B cell (primary cell): ENCODE measurements around the gene B3GAT3. TPM values are rescaled to one million over a fixed set of nuclear protein-coding genes. Genes with fewer than 3 reads are reported as not detected.
A peak's percentile ranks its signal among the peaks of the same experiment; 100 is the strongest.

ENCODE experiments used
- ATAC-seq: fragments of 200-7000 bp; cut with Tn5 transposase; one replicate; pipeline ENCODE4 v1.10.0; 2021; ENCODE audit warnings: low read depth, mild to moderate bottlenecking, moderate number of reproducible peaks, moderate library complexity
- CTCF ChIA-PET: fragments of 350-600 bp; sonication (Branson Sonifier 250); formaldehyde crosslinking; loops from one replicate; lab custom pipeline; 2021; ENCODE audit warnings: antibody characterized with exemption, inconsistent platforms; lab: Charles Lee
- POLR2A ChIA-PET: fragments of 350-600 bp; sonication (Branson Sonifier 250); formaldehyde crosslinking; loops from one replicate; lab custom pipeline; 2021; ENCODE audit warnings: antibody characterized with exemption; lab: Charles Lee
- DNase-seq: peaks from one replicate; pipeline ENCODE4 v3.0.0; 2013
- H2AFZ ChIP-seq: 2 replicates; pipeline ENCODE4 v1.6.1; 2012; ENCODE audit warnings: mild to moderate bottlenecking, low read depth, low read length; ENCODE audit not compliant: insufficient read depth, poor library complexity, severe bottlenecking
- H3K27ac ChIP-seq, 2 donors: 1 replicate in 1 of 2; 2 replicates in 1 of 2; pipeline ENCODE4 v1.5.1; 2012 to 2013; ENCODE audit warnings: low read length in 2 of 2, mild to moderate bottlenecking in 2 of 2, moderate library complexity in 1 of 2
- H3K27me3 ChIP-seq, 4 experiments: fragments of 200-600 bp in 1 of 4; sonication (generic) in 1 of 4; replicated peaks in 1 of 4; 1 replicate in 2 of 4; 2 replicates in 2 of 4; pipeline versions ENCODE4 v1.6.1 to v1.7.0; 2013 to 2016; ENCODE audit warnings: low read length in 3 of 4, mild to moderate bottlenecking in 2 of 4, mixed read lengths in 1 of 4, moderate library complexity in 1 of 4; ENCODE audit not compliant: insufficient read depth in 4 of 4, control insufficient read depth in 3 of 4; ENCODE audit errors: control extremely low read depth in 1 of 4
- H3K36me3 ChIP-seq, 2 experiments: replicated peaks in 1 of 2; 1 replicate in 1 of 2; 2 replicates in 1 of 2; pipeline versions ENCODE4 v1.6.1 to v1.7.1; 2013; ENCODE audit warnings: low read length in 1 of 2; ENCODE audit not compliant: insufficient read depth in 2 of 2, control insufficient read depth in 1 of 2; ENCODE audit errors: control extremely low read depth in 1 of 2, extremely low read depth in 1 of 2
- H3K4me1 ChIP-seq, 2 donors: fragments of 200-600 bp in 1 of 2; sonication (generic) in 1 of 2; 1 replicate in 1 of 2; 2 replicates in 1 of 2; pipeline versions ENCODE4 v1.5.1 to v1.6.1; 2013 to 2017; ENCODE audit warnings: low read length in 2 of 2; ENCODE audit not compliant: control insufficient read depth in 2 of 2, insufficient read depth in 2 of 2
- H3K4me2 ChIP-seq: replicated peaks from 2 replicates; pipeline ENCODE3; 2012; ENCODE audit warnings: mild to moderate bottlenecking, low read depth, low read length; ENCODE audit not compliant: poor library complexity, severe bottlenecking
- H3K4me3 ChIP-seq, 5 experiments: fragments of 200-600 bp in 1 of 5; sonication (generic) in 1 of 5; 1 replicate in 3 of 5; 2 replicates in 2 of 5; pipeline versions ENCODE4 v1.5.1 to v1.7.0; 2011 to 2016; ENCODE audit warnings: low read length in 4 of 5, mild to moderate bottlenecking in 4 of 5, low read depth in 2 of 5, control low read depth in 1 of 5, moderate library complexity in 1 of 5; ENCODE audit not compliant: insufficient read depth in 1 of 5; ENCODE audit errors: control extremely low read depth in 1 of 5, extremely low read depth in 1 of 5
- H3K79me2 ChIP-seq: fragments of 200-600 bp; sonication (generic); one replicate; pipeline ENCODE4 v1.6.0; 2016; ENCODE audit warnings: low read length; ENCODE audit not compliant: control insufficient read depth, insufficient read depth
- H3K9ac ChIP-seq: fragments of 200-600 bp; sonication (generic); 2 replicates; pipeline ENCODE4 v1.6.1; 2017; ENCODE audit warnings: mild to moderate bottlenecking, low read length, moderate library complexity
- H3K9me3 ChIP-seq, 3 donors: one replicate each; pipeline versions ENCODE4 v1.6.1 to v1.7.1; 2013; ENCODE audit warnings: low read length in 2 of 3; ENCODE audit not compliant: control insufficient read depth in 2 of 3, insufficient read depth in 1 of 3; ENCODE audit errors: control extremely low read depth in 1 of 3
- H4K20me1 ChIP-seq: 2 replicates; pipeline ENCODE4 v1.6.0; 2012; ENCODE audit warnings: mild to moderate bottlenecking, low read length; ENCODE audit not compliant: insufficient read depth, control insufficient read depth, poor library complexity, severe bottlenecking
- H3K27ac Mint-ChIP-seq: one replicate; pipeline ENCODE4 v1.8.0; 2021; ENCODE audit warnings: mixed read lengths
- H3K27me3 Mint-ChIP-seq: one replicate; pipeline ENCODE4 v1.8.0; 2021; ENCODE audit warnings: mixed read lengths
- H3K4me1 Mint-ChIP-seq: one replicate; pipeline ENCODE4 v1.8.0; 2021; ENCODE audit warnings: mixed read lengths
- H3K4me3 Mint-ChIP-seq: one replicate; pipeline ENCODE4 v1.8.0; 2021; ENCODE audit warnings: mixed read lengths
- H3K9me3 Mint-ChIP-seq: one replicate; pipeline ENCODE4 v1.8.0; 2022; ENCODE audit warnings: mixed read lengths; ENCODE audit not compliant: insufficient read depth
- EZH2 ChIP-seq: IDR thresholded peaks from 2 replicates; pipeline ENCODE4 v1.6.1; 2012; ENCODE audit warnings: borderline replicate concordance, low read depth, mild to moderate bottlenecking, moderate library complexity, low read length; ENCODE audit not compliant: insufficient read depth, poor library complexity, severe bottlenecking
- WGBS: methylation state at CpG from one replicate; pipeline ENCODE4 v1.1.5; 2013; ENCODE audit warnings: missing lambda C conversion rate; ENCODE audit not compliant: insufficient coverage; 5-methylcytosine and 5-hydroxymethylcytosine counted together
- intact Hi-C: fragments of 100-400 bp; cut with micrococcal nuclease; formaldehyde crosslinking; loops from one replicate; pipeline ENCODE4 v1.10.0; 2022
- polyA plus RNA-seq: library from polyadenylated mRNA; depleted of rRNA; stranded (reverse); fragments of >200 nt; gene quantifications from 2 replicates; pipeline ENCODE4 v1.2.3, GENCODE V29; 2012
- total RNA-seq, 2 donors: library from RNA; stranded (reverse); fragments of 120-200 nt in 1 of 2; gene quantifications; 1 replicate in 1 of 2; 2 replicates in 1 of 2; pipeline versions ENCODE4 v1.2.3 to v1.2.4, GENCODE V29; 2013 to 2022
- TF ChIP-seq, protein P1 (sequence below): fragments of 200-600 bp; IDR thresholded peaks from one replicate; pipeline ENCODE4 v1.8.0; 2022; ENCODE audit warnings: antibody characterized with exemption, mild to moderate bottlenecking

Gene B3GAT3
- total and polyA plus RNA-seq, 2 donors (not counting 1 experiment from before 2014, with no cell fraction given) = 66.6 to 89.3 TPM

DNA sequence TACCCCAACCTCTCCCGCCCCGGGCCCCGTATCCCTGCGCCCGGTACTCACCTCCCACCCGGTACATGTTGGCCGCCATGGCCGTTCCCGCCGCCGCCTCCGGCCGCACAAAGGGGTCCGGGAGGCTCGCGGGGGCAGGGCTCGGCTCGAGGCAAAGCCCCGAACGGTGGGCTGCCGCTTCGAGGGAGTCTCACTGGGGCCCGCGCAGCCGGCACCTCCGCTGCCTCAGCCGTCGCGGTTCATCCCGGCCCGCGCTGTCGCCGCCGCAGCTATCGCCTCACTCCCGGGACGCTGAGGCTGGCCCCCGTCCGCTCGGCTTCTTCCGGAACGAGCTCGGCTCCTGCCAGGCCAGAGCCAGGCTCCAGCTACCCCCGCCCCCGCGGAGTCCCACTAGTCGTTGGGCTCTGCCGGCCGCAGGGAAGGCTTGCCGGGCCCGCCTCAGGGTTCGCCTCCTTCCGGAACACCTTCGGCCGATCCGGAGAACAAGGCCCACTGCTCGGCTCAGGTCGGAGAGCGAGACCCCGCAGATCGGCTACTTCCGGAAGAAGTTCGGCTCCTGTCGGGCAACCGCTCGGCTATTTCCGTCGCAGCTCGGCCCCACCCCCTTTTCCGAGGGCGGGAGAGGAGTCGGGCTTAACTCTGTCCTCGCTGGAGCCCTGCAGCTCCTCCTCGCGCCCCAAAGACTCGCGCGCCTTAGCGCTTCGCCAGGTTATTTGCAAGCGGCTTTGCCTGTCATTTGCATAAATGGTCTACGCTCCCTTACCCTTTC, 20.2 kb downstream of the B3GAT3 start, which contains the start of gene MTA2:
TSS of gene MTA2 (minus strand) at position 494 of the 769 bp plus-strand sequence. CDS start at position 79, 415 bp downstream.
- Mint-ChIP-seq H3K9me3 (no peaks in the 10 kb centered on the region), H3K4me3 (peak within 1 kb of the TSS; percentile 97), H3K27ac (peak within 1 kb of the TSS; percentile 96), H3K4me1 (peaks cover 46% of the 10 kb centered on the region), H3K27me3 (no peaks in the 10 kb centered on the region)
- ChIA-PET POLR2A (interaction anchor here (0.7 to 3.1 kb wide), 18 partner anchors 9 to 280 kb away, joined by 3 to 63 read pairs (median 5); partner anchors contain the start of genes B3GAT3, C11orf98, CSKMT and EEF1G), CTCF (interaction anchor here (0.7 to 2.4 kb wide), 9 partner anchors 9 to 184 kb away, joined by 3 to 47 read pairs (median 3); partner anchors contain the start of genes INTS5 and TUT1)
- H2AFZ ChIP-seq = peak within 1 kb of the TSS; percentile 86
- TF ChIP-seq, protein P1, sequence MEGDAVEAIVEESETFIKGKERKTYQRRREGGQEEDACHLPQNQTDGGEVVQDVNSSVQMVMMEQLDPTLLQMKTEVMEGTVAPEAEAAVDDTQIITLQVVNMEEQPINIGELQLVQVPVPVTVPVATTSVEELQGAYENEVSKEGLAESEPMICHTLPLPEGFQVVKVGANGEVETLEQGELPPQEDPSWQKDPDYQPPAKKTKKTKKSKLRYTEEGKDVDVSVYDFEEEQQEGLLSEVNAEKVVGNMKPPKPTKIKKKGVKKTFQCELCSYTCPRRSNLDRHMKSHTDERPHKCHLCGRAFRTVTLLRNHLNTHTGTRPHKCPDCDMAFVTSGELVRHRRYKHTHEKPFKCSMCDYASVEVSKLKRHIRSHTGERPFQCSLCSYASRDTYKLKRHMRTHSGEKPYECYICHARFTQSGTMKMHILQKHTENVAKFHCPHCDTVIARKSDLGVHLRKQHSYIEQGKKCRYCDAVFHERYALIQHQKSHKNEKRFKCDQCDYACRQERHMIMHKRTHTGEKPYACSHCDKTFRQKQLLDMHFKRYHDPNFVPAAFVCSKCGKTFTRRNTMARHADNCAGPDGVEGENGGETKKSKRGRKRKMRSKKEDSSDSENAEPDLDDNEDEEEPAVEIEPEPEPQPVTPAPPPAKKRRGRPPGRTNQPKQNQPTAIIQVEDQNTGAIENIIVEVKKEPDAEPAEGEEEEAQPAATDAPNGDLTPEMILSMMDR = no peak
- TF ChIP-seq EZH2 = no peak
- peaks cover 7% of the 10 kb centered on the region for H4K20me1 ChIP-seq
- H3K27ac ChIP-seq = peak within 1 kb of the TSS; percentile 78 to 90
- H3K4me3 ChIP-seq = peak within 1 kb of the TSS; percentile 82 to 97 (median 86)
- ATAC-seq = peak; percentile 78
- peak; percentile 99 for DNase-seq
- H3K9ac ChIP-seq = peak within 1 kb of the TSS; percentile 95
- peak within 1 kb of the TSS; percentile 94 for H3K4me2 ChIP-seq
- peaks cover 37% of the 10 kb centered on the region for H3K79me2 ChIP-seq
- H3K27me3 ChIP-seq = no peaks in the 10 kb centered on the region
- H3K36me3 ChIP-seq = peaks cover 4 to 44% of the 10 kb centered on the region in 2 experiments
- WGBS = under 1% methylated on average over 83 of the region's 83 CpGs
- H3K4me1 ChIP-seq = peaks cover 24 to 40% of the 10 kb centered on the region in 2 donors
- intact Hi-C loops = loop anchor here (1.0 kb wide), 5 partner anchors 11 to 157 kb away; partner anchors contain the start of genes EML3 and GANAB
- peaks cover 0 to 3% (median 0%) of the 10 kb centered on the region in 3 donors for H3K9me3 ChIP-seq
